ENCODE results near the gene CLDN19.

CLDN19 gene

DNA sequence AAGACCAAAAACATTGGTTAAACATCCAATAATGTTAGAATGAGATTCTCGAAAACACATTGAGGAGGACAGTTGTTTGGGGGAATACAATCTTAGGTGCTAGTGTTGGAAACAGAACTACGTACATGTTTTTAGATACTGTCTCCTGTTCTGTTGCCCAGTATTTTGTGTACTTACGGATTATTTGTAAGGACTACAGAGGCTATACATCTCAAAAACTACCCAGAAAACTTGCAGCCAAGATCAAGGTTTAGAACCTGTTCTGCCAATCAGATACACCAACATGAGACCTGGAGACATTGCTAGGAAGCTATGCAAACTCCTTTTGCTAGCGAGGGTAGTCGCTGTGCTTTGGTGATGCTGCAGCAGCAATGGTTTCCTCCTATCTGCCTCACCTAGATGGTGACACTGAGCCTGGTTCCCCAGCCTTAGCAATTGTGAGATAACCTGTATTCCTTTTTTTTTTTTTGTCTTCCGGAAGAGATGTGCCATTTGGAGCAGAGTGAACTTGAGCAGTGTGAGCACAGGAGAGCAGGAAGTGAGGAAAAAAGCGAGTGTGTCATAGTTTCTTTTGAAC, 36.1 kb downstream of the CLDN19 start:
- DNase-seq (ENCODE audit: low read depth in 2 of 2), result no peak

DNA sequence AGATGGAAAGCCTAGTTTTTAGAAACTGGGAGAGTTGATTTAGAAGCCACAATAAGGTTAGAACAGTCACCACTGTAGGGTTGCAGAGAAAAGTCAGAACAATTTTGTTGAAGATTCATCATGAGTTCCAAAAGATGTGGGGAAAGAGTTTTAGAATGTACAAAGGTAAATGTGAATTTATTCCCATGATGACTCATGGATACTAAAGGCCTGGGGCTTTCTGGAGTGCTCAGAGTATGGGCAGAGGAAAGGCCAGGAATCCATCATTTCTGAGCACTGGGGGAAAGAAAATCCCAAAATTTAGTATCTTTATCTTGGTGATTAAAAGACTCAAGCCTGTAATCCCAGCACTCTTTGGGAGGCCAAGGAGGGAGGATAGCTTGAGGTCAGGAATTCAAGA, 40.0 kb downstream of the CLDN19 start:
- no peak for DNase-seq (ENCODE audit: low read depth in 2 of 2)

DNA sequence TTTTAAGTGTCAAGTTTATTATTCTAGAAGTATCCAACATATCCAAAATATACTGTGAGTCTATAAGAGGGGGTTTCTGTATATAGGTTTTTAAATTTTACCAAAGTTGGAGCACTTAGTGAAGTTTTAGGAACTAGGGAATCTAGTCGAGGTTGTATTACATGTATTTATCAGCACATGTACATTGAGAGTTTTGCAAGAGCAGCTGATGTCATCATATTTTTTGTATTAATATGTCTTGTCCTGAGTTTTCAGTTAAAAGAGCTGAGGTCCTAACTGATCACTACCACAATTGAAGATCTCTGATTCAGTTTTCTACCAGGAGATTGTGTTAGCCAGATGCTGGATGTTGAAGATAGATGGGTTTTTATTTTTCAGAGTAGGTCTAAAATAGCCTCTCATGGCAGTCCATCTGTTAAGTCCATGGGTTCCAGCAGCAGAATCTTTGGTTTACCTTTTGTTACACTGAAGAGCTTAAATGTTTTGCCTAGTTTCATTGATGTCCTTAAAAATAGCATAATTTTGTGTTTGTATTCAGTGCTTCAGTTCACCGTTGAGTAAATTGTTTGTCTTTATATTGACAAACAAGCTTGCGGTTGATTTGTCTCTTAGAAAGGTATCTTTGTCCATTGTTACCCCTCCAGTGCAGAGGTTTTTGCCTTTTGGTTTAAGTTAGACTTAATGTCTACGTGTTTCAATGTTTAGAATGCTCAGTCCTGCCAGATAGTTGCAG, 41.8 kb downstream of the CLDN19 start:
- DNase-seq (ENCODE audit: low read depth in 2 of 2), result no peak

DNA sequence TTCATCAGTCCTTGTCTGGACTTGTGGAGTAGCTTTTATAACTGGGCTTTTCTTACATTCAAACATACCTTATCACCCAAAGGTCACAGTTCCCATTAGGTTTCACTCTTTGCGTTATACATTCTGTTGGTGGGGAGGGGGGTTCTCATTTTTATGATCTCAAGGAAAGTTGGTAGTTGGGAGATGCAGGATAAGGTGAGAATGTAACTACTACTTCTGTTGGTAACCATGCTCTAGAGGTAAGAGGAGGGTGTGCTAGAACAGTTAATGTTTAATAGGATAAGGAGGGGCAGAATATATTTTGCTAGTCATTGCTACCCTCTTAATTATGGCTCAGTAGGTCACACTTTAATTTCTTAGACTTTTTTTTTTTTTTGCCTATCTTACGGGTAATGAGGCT, 47.1 kb downstream of the CLDN19 start:
- no peak for DNase-seq (ENCODE audit: low read depth in 2 of 2)

DNA sequence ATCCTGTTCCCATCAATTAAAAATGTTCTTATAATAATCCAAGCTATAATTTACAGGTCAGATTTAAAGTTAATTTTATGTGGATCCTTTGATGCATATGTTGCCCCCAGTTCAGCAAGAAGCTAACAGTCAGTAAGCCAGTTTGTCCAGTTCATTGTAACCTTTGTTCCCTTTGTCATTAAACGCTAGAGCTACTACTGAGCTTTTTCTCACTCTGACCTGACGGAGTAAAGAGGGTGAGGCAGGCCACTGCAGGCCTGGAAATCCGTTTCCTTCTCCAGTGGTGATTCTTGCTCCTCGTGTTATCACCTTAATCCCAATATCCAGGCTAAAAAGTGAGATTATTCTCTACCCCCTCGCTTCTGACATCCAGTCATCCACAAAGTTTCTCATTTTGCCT, 47.6 kb downstream of the CLDN19 start:
- DNase-seq (ENCODE audit: low read depth in 2 of 2), result no peak

DNA sequence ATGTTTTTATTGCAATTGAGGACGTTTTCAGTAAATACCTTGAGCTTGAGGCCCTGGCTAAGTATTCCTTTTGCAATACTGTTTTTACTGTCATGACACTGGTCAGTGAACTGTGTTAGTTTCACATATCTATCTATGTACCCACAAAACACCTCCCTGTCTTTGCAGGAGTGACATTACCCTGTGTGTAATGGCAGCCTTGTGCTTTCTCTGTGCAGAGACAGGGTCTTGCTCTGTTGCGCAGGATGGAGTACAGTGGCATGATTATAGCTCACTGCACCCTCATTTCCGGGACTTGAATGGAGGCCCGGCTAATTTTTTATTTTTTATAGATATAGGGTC, 48.9 kb downstream of the CLDN19 start:
- no peak for DNase-seq (ENCODE audit: low read depth in 2 of 2)

DNA sequence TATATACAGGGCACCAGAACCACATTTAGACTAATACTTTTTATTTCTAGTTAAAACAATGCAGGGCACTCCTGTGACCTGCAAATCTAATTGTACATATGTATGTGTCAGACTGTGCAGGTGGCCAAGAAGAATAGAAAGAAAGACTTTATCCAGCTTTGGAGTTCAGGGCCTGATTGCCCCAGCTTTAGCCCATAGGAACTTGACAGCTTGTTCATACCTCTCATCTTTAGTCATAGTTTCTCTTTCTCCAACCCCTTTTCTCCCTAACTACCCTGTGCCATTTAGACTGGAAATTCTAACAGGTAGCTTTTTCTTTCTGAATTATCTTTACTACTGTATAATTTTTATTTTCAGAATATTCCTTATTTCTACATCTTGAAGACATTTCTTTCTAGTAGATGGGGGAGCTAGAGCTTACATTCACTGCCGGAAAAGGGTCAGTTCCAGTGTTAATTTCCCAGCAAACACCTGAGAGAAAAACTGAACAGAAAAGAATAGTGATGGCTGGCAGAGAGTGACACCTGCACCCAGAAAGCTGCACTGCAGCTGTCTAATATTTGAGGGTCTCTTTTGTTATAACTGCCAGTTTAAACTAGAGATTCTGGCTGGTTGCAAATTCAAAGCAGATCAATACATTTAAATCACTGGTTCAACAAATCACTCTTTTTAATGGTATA, 49.4 kb downstream of the CLDN19 start:
- DNase-seq (ENCODE audit: low read depth in 2 of 2), result no peak

DNA sequence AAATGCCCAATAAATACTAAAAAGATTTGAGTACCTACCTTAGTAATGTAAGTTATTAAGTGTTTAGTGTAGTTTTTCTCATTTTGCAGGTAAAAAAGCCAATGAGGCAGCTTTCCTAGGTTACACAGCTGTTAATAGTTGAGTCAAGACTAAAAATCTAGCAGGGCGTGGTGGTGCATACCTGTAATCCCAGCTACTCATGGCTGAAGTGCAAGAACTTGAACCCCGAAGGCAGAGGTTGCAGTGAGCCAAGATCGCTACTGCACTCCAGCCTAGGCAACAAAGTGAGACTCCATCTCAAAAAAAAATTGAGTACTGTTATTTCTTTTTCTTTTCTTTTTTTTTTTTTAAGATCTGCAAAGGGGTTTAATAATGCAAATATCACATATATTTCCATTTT, 50.1 kb downstream of the CLDN19 start:
- no peak for DNase-seq (ENCODE audit: low read depth in 2 of 2)

DNA sequence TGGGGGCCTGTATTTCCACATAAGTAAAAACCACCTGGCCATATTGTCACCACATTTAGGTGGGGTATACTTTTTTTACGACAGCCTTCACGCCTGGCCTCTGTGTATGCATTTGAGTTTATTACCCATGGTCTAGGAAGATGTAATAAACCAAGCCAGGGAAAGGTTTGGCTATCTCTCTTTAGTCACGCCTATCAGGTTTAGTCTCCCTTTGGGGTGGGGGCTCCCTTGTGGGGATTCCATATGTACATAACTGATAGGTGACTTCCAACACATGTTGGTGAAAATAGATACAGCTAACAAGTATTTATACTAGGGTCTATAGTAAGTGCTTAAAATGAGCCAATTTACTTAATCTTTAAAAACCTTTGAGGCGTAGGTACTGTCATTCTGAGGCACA, 53.6 kb downstream of the CLDN19 start:
- no peak for DNase-seq (ENCODE audit: low read depth in 2 of 2)

DNA sequence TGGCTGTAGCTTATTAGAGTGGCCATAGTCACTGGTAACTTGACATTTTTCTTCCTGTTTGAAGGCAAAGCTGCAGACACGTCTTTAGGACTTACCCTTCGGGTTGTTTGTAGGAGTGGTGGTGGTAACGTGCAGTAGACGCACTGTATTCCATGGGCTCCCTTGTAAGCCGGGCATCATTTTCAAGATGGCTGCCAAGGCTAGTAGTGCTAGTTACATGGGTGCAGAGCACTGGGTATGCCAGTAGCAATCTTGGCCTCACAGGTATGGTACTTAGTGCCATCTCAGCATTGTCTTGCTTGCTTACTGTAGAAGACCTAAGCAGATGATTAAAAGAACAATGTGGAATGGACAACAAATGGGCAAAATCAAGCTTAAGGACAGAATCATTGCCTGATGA, 55.9 kb downstream of the CLDN19 start:
- DNase-seq (ENCODE audit: low read depth in 2 of 2), result peak in 1 of 2 donors; percentile 13

Data from stimulated activated CD4-positive, alpha-beta T cell treated with anti-CD3 and anti-CD28 coated beads, Interleukin-4, amount 100 ng/mL, for 48 hours (primary cell).